GM12864 (cell line): ENCODE measurements around the gene MAMDC2.

Source experiments
- DNase-seq: peaks from one replicate; pipeline ENCODE4 v3.0.0-alpha.2; 2011; ENCODE audit warnings: low read depth
- H3K4me3 ChIP-seq: 2 replicates; pipeline ENCODE4 v1.5.1; 2011; ENCODE audit warnings: mild to moderate bottlenecking, low read depth, low read length, control low read depth
- CTCF ChIP-seq: IDR thresholded peaks from 2 replicates; pipeline ENCODE4 v1.5.1; 2011; ENCODE audit warnings: low read depth, mild to moderate bottlenecking, moderate library complexity, low read length, control low read depth, inconsistent platforms; ENCODE audit errors: missing control alignments

The MAMDC2 gene

DNA sequence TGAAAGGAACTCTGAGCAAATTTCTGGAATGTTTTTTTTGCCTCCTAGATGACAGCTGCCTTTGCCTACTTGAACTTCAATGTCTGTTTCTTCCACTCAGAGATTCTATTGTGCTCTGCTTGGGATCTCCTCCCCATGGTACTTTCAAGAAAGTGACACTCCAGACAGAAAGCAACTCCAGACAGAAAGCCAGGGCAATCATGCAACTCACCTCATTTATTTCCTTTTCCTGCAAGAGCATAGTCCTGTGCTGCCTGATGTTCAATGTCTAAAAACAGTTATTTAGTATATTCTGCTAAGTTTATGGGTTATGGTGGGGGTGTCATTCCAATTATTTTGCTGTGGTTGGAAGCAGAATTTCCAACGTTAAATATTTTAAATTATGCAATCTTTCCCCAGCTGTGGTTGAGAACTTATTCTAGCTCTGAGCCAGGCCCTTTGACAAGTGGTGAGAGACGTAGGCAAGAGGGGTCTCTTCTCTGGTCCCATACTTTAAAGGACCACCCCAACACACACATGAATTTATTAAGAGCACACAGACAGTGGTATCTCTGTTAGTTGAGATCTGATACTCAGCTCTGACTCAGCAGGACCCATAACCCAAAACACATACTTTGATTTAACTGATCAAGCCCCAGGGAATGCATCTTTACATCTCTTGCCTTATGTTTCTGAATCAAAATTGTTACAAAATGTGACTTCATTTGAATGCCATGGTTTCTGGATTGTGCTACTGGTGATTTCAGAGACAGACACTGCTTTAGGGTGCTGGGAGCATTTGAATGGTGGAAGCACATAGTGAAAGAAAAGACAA lies 39.5 kb upstream of the MAMDC2 start:
- H3K4me3 ChIP-seq: no peak overlapping the region
- no peak for DNase-seq
- TF ChIP-seq CTCF: no peak

GRCh38 chr9:70006306-70006705 lies 37.3 kb upstream of the MAMDC2 start:
- no peak overlapping the region for H3K4me3 ChIP-seq
- DNase-seq: no peak
- TF ChIP-seq CTCF: no peak

DNA sequence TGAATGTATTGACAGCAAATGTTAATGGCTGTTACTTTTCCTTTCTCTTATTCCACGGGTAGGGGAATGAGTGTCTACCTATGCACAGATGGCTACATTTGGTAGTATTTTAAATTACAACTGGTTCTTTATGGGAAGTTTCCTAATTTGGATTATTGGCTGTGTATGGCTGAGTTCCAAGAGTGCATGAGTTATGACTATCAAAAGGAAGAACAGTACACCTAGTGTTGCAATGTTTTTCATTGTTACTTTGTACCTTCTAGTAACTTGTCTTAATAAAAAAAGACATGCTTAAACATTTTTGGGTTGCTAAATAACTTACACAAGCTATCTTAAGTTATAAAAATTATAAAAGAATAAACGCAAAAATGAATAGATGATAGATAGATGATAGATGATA lies 35.8 kb upstream of the MAMDC2 start:
- no peak for DNase-seq
- no peak overlapping the region for H3K4me3 ChIP-seq
- TF ChIP-seq CTCF: no peak

DNA sequence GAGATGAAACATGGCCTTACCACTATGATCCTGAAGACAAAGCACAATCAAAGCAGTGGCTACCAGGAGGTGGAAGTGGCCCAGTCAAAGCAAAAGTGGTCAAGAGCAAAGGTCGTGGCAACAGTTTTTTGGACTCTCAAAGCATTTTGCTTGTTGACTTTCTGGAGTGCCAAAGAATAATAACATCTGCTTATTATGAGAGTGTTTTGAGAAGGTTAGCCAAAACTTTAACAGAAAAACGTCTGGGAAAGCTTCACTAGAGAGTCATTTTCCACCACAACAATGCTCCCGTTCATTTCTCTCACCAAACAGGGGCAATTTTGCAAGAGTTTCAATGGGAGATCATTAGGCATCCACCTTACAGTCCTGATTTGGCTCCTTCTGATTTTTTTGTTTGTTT lies 33.6 kb upstream of the MAMDC2 start:
- H3K4me3 ChIP-seq: no peak overlapping the region
- no peak for DNase-seq
- TF ChIP-seq CTCF: no peak

DNA sequence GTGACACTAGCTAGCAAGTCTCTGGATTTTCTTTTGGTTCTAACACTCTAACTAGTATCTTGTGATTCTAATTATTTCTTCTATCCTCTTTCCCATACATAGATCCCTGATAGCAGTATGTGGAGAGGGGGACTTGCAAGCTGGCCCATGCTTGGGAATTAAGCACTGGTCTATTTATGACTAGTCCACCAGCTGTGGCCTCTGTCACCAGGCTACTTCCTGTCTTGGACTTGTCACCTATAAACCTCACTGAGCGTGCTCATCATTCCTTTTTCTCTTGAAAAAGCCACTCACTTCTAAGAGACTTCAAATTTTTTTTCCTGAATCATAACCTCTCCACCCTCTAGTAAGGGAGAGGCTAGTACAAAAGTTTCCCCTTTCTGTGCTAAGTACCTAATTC lies 32.3 kb upstream of the MAMDC2 start:
- TF ChIP-seq CTCF: no peak
- H3K4me3 ChIP-seq: no peak overlapping the region
- DNase-seq: no peak

GRCh38 chr9:70012569-70012968 lies 31.1 kb upstream of the MAMDC2 start:
- no peak for TF ChIP-seq CTCF
- no peak overlapping the region for H3K4me3 ChIP-seq
- DNase-seq: no peak

DNA sequence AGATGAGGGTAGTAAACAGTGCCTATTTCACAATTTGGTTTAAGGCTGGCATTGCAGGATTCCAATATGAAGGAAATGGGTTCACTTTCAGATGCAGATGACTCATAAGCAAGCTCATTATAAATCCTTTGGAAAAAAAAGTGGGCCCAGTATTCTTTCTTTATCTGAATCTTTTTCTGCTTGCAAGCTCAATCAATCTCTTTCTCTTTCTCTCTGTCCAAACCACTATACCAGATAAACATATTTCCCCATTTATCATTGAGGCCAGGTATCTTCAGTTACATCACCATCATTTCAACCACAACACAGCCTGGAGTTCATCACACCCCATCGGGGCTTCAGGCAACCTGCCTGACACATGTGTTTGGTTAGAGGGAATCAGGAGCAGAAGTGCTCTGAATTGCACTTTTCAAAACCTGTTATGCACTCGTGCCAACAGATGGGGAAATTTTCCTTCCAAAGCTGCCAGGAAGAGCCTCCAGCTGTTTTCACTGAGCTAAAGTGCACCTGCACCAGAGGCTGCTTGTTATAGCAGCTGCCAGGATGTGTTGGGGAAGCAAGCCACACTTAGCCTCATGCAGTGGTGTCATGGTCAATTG lies 30.0 kb upstream of the MAMDC2 start:
- no peak overlapping the region for H3K4me3 ChIP-seq
- DNase-seq: no peak
- TF ChIP-seq CTCF: no peak
